VCaP (cell line): ENCODE data around the gene SPEF2.

ENCODE experiments used
- H3K27ac ChIP-seq: fragments of 450-650 bp; 2 replicates; pipeline ENCODE4 v1.5.1; 2017
- CTCF ChIP-seq: fragments of 450-650 bp; conservative IDR thresholded peaks from 2 replicates; pipeline ENCODE4 v1.5.1; 2017; ENCODE audit warnings: mild to moderate bottlenecking, moderate library complexity

Gene SPEF2

GRCh38 chr5:35765921-35766320 is 148.3 kb downstream of the SPEF2 start:
- no peak overlapping the region for H3K27ac ChIP-seq
- TF ChIP-seq CTCF: no peak

GRCh38 chr5:35771300-35771699 is 153.6 kb downstream of the SPEF2 start:
- H3K27ac ChIP-seq: no peak overlapping the region
- TF ChIP-seq CTCF: no peak

- no peak for TF ChIP-seq CTCF
- no peak overlapping the region for H3K27ac ChIP-seq
These were observed 154.2 kb downstream of the SPEF2 start for GRCh38 chr5:35771839-35772238.

GRCh38 chr5:35773967-35774366 is 156.3 kb downstream of the SPEF2 start:
- H3K27ac ChIP-seq: no peak overlapping the region

GRCh38 chr5:35776757-35777156 is 159.1 kb downstream of the SPEF2 start:
- no peak for TF ChIP-seq CTCF
- H3K27ac ChIP-seq: no peak overlapping the region

More at GRCh38 chr5:35773967-35774366, 156.3 kb downstream of the SPEF2 start:
- TF ChIP-seq CTCF: no peak

- H3K27ac ChIP-seq: no peak overlapping the region
- TF ChIP-seq CTCF: peak; percentile 81
These were observed 159.9 kb downstream of the SPEF2 start for GRCh38 chr5:35777358-35778087.

GRCh38 chr5:35778259-35778769 is 160.7 kb downstream of the SPEF2 start:
- H3K27ac ChIP-seq: no peak overlapping the region
- no peak for TF ChIP-seq CTCF
